Large intestine (tissue), 3 donors: ENCODE results near the gene ATP2C2. TPM values are rescaled to one million over a fixed set of nuclear protein-coding genes. Genes with fewer than 3 reads are reported as not detected.

ENCODE experiments used
- DNase-seq, 2 donors: peaks; one replicate each; pipeline versions ENCODE4 v3.0.0 to v3.0.0-alpha.2; 2013
- H3K27ac ChIP-seq: one replicate; pipeline ENCODE4 v1.5.1; 2013; ENCODE audit warnings: low read length
- H3K27me3 ChIP-seq: 2 replicates; pipeline ENCODE4 v1.6.1; 2013; ENCODE audit warnings: low read length; ENCODE audit not compliant: control insufficient read depth, insufficient read depth
- H3K36me3 ChIP-seq: 2 replicates; pipeline ENCODE4 v1.6.1; 2013; ENCODE audit warnings: low read length; ENCODE audit not compliant: control insufficient read depth, insufficient read depth
- H3K4me1 ChIP-seq: one replicate; pipeline ENCODE4 v1.6.1; 2013; ENCODE audit warnings: low read length; ENCODE audit not compliant: control insufficient read depth, insufficient read depth
- H3K4me3 ChIP-seq: one replicate; pipeline ENCODE4 v1.5.1; 2013; ENCODE audit warnings: low read length
- H3K9me3 ChIP-seq: one replicate; pipeline ENCODE4 v1.6.1; 2013; ENCODE audit warnings: mild to moderate bottlenecking, low read depth, low read length, moderate library complexity; ENCODE audit not compliant: control insufficient read depth
- WGBS: methylation state at CpG from one replicate; pipeline ENCODE4 v1.1.5; 2013; ENCODE audit warnings: low lambda C conversion rate; ENCODE audit not compliant: insufficient coverage; 5-methylcytosine and 5-hydroxymethylcytosine counted together
- polyA plus RNA-seq: library from polyadenylated mRNA; unstranded; fragments of 120-200 nt; gene quantifications from one replicate; pipeline ENCODE4 v1.2.1, GENCODE V29; 2013

ATP2C2 gene
- polyA plus RNA-seq, 1 donor = 17.4 TPM

DNA sequence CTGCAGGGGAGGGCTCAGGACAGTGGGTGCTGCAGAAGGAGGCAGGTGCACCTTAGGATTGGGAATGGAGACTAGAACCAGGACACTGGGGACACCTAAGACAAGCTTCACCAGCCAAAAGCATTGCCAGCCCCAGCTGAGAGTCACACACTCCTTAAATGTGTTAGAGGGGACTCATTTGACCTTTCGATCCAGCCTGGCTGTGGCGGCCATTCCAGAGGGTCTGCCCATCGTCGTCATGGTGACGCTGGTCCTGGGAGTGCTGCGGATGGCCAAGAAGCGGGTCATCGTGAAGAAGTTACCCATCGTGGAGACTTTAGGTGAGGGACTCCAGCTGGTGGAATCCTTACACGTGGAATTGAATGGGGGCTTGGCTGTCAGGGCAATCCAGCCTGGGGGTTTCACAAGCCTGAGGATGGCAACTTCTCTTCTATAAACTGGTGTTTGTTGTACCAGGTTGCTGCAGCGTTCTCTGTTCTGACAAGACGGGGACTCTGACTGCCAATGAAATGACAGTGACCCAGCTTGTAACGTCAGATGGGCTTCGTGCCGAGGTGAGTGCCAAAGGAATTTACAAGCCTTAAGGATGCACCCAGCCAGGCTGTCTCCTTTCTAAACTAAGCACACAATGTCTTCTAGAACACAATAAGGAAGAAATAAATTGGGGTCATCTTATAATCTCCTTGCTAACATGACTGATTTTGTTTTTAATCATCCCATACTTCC is 70.8 kb downstream of the ATP2C2 start:
- peaks cover 3% of the 10 kb centered on the region for H3K36me3 ChIP-seq
- no peaks in the 10 kb centered on the region for H3K9me3 ChIP-seq
- H3K4me1 ChIP-seq = peaks cover 21% of the 10 kb centered on the region
- H3K27me3 ChIP-seq = no peaks in the 10 kb centered on the region
- no peak overlapping the region for H3K4me3 ChIP-seq
- H3K27ac ChIP-seq = no peak overlapping the region
- no peak for DNase-seq
- no CpG with 5 or more reads among the region's 15 CpGs for WGBS

DNA sequence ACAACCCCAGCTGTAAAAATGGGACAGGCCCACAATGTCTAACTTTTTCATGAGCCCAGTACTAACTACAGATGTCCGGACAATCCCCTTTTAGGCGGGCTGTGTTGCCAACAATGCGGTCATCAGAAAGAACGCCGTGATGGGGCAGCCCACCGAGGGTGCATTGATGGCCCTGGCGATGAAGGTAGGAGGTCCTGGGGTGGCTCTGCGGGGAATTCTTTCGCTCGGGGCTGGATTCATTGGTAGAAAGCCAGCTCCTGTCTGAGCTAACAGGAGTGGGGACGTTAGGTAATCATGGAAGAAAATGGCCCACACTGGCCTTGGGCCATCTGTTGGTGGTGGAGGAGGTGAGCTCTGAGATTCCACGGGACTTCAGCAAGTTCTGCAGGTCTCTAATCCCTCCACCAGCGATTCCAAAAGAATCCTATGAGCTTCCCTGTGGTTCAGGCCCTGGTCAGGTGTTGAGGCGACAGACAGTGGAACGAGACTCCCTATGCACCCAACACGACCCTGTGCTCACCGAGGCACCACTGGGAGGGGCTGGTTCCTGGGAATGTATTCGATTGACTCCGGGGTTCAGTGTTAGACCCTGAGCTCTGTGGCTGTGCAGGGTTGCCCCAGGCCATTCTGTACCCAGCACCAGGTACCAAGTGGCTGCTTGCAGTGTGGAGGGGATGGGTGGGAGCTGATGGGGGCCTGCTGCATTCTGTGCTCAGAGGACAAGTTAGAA is 74.2 kb downstream of the ATP2C2 start:
- Histone ChIP-seq H3K4me1 (peaks cover 7% of the 10 kb centered on the region), H3K36me3 (peaks cover 3% of the 10 kb centered on the region), H3K9me3 (no peaks in the 10 kb centered on the region), H3K4me3 (no peak overlapping the region), H3K27ac (peak overlapping the region; percentile 59), H3K27me3 (no peaks in the 10 kb centered on the region)
- DNase-seq = no peak
- WGBS = 60% methylated on average over 1 of the region's 19 CpGs

DNA sequence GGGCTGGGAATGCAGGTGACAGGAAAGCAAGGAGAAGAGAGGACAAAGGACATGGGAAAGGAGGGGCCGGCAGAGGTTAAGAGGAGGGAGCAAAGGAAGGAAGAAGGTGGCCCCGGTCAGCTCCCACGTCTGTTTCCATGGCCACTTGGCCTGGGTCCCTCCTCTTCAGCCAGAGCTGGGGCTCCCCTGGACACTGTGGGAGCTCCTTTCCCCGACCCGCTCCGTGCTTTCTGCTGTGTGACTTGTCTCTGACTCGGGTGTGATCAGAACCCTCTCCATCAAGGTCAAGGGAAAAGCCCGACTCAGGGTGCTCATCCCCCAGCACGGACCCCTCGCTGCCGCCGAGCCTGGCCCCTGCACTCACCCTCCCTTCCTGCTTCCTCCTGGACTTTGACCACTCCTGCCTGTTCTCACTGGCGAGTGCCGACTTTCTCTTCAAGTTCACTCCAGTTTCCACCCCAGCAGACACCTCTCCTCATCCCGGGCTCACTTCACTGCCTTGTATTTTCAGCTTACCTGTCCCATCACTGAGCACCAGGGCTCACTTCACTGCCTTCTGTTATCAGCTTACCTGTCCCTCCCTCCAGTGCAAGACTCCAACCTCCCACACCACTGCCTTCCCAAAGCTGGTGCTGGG is 74.9 kb downstream of the ATP2C2 start:
- H3K9me3 ChIP-seq = no peaks in the 10 kb centered on the region
- no peaks in the 10 kb centered on the region for H3K27me3 ChIP-seq
- H3K27ac ChIP-seq = peak overlapping the region; percentile 59
- 0% methylated on average over 3 of the region's 15 CpGs for WGBS
- peak; percentile 66 to 86 for DNase-seq
- peaks cover 3% of the 10 kb centered on the region for H3K36me3 ChIP-seq
- peaks cover 7% of the 10 kb centered on the region for H3K4me1 ChIP-seq
- peak overlapping the region; percentile 31 for H3K4me3 ChIP-seq

DNA sequence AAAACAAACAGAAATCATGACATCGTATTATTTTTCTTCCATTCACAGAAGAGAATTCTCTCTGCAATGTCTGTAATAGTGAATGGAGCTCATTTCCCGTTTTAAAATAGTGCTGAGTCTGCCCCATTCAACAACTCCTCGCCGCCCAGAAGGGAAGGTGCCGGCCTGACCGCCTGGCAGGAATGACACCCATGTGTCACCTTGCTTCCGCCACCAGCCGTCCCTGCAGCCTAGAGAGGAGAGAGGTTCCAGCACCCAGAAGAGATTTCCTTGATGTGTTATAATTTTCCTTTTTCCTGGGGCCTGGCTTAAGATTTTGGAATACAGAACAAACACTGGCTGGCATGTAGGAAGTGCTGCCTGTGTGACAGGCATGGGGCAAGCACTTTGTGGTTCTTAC is 76.1 kb downstream of the ATP2C2 start:
- H3K36me3 ChIP-seq = peaks cover 3% of the 10 kb centered on the region
- H3K9me3 ChIP-seq = no peaks in the 10 kb centered on the region
- H3K4me1 ChIP-seq = peaks cover 7% of the 10 kb centered on the region
- no peak for DNase-seq
- H3K4me3 ChIP-seq = no peak overlapping the region
- H3K27me3 ChIP-seq = no peaks in the 10 kb centered on the region
- WGBS = no CpG with 5 or more reads among the region's 8 CpGs
- no peak overlapping the region for H3K27ac ChIP-seq

DNA sequence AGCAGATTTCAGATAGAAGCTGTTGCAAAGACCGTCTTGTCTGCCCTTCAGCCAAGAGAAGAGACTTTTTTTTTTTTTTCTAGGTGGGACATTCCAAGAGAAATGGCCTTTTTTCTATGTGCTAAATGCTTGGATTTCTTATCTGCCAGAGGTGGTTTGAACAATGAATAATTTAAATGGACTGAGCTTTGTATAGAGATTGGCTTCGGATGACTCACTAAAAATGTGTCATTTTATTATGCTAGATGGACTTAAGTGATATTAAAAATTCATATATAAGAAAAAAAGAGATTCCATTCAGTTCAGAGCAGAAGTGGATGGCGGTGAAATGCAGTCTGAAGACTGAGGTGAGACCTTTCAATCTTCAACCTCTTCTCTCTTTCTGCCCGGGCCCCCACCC is 77.7 kb downstream of the ATP2C2 start:
- 60% methylated on average over 1 of the region's 4 CpGs for WGBS
- Histone ChIP-seq H3K4me1 (peaks cover 7% of the 10 kb centered on the region), H3K27me3 (no peaks in the 10 kb centered on the region), H3K9me3 (no peaks in the 10 kb centered on the region), H3K27ac (no peak overlapping the region), H3K4me3 (no peak overlapping the region), H3K36me3 (no peaks in the 10 kb centered on the region)
- no peak for DNase-seq

DNA sequence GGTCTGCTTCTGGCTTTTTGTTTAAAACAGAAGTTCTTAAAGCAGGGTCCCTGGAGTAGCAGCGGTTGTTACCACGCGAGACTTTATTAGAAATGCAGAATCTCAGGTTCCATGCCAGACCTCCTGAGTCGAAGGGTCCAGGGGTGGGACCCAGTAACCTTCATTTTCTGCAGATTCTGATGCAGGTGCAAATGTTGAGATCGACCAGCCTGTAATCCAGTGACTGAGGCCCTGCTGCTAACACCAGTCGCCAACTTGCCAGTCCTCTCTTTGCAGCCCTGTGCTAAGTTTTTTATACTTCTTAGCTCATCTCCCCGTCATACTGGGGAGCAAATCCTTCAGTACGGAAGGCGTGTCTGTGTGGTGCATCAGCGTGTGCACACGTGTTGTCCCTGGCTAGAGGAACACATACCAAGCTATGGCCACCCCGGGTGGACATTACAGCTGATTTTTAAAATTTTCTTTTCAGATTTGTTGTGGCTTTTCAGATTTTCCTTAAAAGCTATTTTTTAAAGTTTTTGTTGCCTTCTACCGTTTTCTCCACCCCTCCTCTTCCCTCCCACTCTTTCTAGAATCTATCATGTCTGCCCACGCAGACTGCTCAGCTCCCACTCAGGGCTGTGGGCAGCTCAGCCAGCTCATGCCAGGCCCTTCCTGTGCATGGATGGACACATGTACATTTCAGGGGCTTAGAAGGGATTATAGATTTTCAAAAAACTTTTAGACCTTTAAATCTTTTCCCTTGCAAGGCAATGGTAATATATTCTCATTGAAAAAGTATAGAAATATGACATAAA is 78.5 kb downstream of the ATP2C2 start:
- Histone ChIP-seq H3K4me3 (no peak overlapping the region), H3K36me3 (no peaks in the 10 kb centered on the region), H3K27me3 (no peaks in the 10 kb centered on the region), H3K27ac (no peak overlapping the region), H3K9me3 (no peaks in the 10 kb centered on the region), H3K4me1 (peaks cover 7% of the 10 kb centered on the region)
- 64% methylated on average over 2 of the region's 14 CpGs for WGBS
- no peak for DNase-seq

DNA sequence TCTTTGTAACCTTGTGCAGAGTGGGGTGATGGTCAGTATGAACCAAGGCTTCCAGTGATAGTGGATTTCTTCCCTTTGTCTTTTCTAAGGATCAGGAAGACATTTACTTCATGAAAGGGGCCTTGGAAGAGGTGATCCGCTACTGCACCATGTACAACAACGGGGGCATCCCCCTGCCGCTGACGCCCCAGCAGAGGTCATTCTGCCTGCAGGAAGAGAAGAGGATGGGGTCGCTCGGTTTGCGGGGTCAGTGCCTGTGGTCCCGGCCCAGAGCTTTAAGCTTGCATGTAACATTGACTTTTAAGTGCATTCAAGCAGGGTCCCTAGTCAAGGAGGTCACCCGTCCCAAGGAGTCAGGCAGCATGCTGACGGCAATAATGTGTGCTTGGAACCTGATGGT is 80.1 kb downstream of the ATP2C2 start:
- no peaks in the 10 kb centered on the region for H3K36me3 ChIP-seq
- DNase-seq = no peak
- H3K27me3 ChIP-seq = no peaks in the 10 kb centered on the region
- H3K9me3 ChIP-seq = no peaks in the 10 kb centered on the region
- WGBS = no CpG with 5 or more reads among the region's 10 CpGs
- no peak overlapping the region for H3K4me3 ChIP-seq
- H3K4me1 ChIP-seq = no peaks in the 10 kb centered on the region
- H3K27ac ChIP-seq = no peak overlapping the region

DNA sequence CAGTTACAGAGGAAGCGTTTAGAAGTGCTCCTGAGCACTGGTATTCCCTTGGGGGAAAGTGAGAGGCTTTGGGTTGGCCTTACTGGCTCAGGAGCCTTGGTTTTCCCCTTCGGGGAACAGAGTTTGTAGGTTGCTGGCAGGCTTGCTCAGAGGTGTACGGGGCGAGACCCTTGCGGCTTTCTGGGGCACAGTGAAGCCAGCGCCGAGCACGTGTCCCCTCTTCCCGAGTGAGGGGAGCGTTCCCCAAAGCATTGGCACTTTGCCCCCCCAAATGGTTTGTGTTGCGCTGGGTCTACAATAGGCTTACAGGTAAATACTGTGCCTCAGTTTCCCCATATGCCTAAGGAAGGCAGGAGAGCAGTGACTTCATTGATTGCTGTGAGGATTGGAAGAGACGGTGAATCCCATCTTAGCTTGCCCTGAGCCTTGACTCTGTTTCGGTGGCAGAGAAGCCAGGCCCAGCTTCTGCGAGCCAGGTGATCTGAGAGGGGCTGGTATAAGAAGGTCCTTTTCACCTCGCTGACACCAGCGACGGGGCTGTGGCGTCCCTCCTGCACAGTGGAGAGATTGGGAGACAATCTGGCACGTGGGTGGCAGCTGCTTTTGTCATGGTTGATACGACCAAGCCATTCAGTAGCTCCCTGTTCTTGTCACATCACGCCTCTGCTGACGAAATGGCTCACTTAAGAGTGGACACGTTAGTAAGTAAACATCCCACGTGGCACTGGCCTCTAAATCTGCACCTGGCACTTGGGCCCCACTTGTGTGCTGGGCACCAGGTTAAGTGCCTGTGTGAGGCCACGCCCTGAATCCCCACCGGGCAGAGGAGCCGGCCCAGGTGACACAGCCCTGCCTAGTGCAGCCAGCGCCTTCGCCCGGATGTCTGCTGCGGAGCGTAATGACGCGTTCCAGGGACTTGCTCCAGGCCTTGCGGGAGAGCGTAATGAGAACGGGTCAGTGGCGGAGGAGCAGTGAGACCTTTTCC is 81.1 kb downstream of the ATP2C2 start:
- 88% methylated on average over 3 of the region's 38 CpGs for WGBS
- no peak overlapping the region for H3K27ac ChIP-seq
- no peak for DNase-seq
- H3K4me1 ChIP-seq = no peaks in the 10 kb centered on the region
- H3K9me3 ChIP-seq = no peaks in the 10 kb centered on the region
- no peak overlapping the region for H3K4me3 ChIP-seq
- no peaks in the 10 kb centered on the region for H3K36me3 ChIP-seq
- no peaks in the 10 kb centered on the region for H3K27me3 ChIP-seq

DNA sequence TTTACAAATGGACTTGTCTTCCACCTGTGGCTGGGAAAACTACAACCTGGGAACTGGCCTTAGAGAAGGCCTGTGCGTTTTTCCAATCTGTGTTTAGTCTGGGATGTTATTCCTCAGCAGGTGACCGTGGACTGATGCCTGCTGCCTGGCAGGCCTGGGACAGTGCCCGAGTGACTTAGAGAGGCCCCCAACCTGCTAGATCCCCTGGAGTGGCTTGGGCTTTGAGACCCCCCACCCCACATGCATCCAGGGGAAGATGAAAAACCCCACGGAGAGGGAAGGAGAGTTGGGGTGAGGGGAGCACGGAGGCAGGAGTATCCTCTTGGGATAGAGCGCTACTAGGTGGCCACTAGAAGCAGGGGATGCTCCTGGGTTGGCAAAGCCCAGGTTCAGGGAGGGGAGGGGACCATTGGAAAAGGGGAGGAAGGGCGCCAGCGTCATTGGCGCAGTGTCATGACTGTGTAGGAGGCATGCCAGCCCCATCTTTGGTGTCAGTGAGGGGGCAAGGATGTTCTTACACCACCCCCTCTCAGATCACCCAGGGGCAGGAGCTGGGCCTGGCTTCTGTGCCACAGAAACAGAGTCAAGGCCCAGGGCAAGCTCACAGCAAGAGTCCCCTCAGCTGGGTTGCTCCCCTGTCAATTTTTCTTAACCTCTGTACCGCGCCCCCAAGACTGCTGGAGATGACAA is 82.0 kb downstream of the ATP2C2 start:
- no peaks in the 10 kb centered on the region for H3K4me1 ChIP-seq
- no peak overlapping the region for H3K4me3 ChIP-seq
- H3K9me3 ChIP-seq = no peaks in the 10 kb centered on the region
- WGBS = no CpG with 5 or more reads among the region's 11 CpGs
- DNase-seq = no peak
- H3K27me3 ChIP-seq = no peaks in the 10 kb centered on the region
- H3K36me3 ChIP-seq = no peaks in the 10 kb centered on the region
- H3K27ac ChIP-seq = no peak overlapping the region
